Calu3 (cell line): ENCODE measurements around the gene TASOR. TPM values are rescaled to one million over a fixed set of nuclear protein-coding genes. Genes with fewer than 3 reads are reported as not detected.
"Not testable (repeated sequence)": the region's sequence is repeated elsewhere in the genome, so short reads cannot be mapped to it uniquely, and the experiment has no call there.

ENCODE experiments used
- BruUV-seq: library from RNA; stranded (reverse); fragments of 400-500 nt; replicated peaks from 2 replicates; lab custom pipeline; 2021; lab: Mats Ljungman, UMichigan
- CTCF ChIA-PET: fragments of 300-600 bp; sonication (Branson Sonifier 250); formaldehyde crosslinking; loops from one replicate; lab custom pipeline; 2022; ENCODE audit warnings: antibody characterized with exemption; lab: Charles Lee
- DNase-seq: peaks from one replicate; pipeline ENCODE4 v3.0.0; 2022
- H3K27ac Mint-ChIP-seq: one replicate; pipeline ENCODE4 v1.8.0; 2022; ENCODE audit warnings: mixed read lengths; ENCODE audit not compliant: unreplicated experiment
- H3K27me3 Mint-ChIP-seq: one replicate; pipeline ENCODE4 v1.8.0; 2022; ENCODE audit warnings: mixed read lengths; ENCODE audit not compliant: unreplicated experiment
- H3K36me3 Mint-ChIP-seq: one replicate; pipeline ENCODE4 v1.8.0; 2022; ENCODE audit warnings: mild to moderate bottlenecking, moderate library complexity, mixed read lengths; ENCODE audit not compliant: insufficient read depth, unreplicated experiment
- H3K4me1 Mint-ChIP-seq: one replicate; pipeline ENCODE4 v1.8.0; 2022; ENCODE audit warnings: mild to moderate bottlenecking, low read depth, mixed read lengths; ENCODE audit not compliant: unreplicated experiment
- H3K4me3 Mint-ChIP-seq: one replicate; pipeline ENCODE4 v1.8.0; 2022; ENCODE audit warnings: mild to moderate bottlenecking, low read depth, moderate library complexity, mixed read lengths; ENCODE audit not compliant: unreplicated experiment
- H3K9me3 Mint-ChIP-seq: one replicate; pipeline ENCODE4 v1.8.0; 2022; ENCODE audit warnings: low read depth, mixed read lengths; ENCODE audit not compliant: unreplicated experiment
- CTCF ChIP-seq: fragments of 200-600 bp; IDR thresholded peaks from one replicate; pipeline ENCODE4 v1.8.0; 2022; ENCODE audit warnings: antibody characterized with exemption; ENCODE audit not compliant: unreplicated experiment
- intact Hi-C: fragments of 100-400 bp; cut with micrococcal nuclease; formaldehyde crosslinking; loops from one replicate; pipeline ENCODE4 v1.10.0; 2022; ENCODE audit not compliant: unreplicated experiment
- total RNA-seq: library from RNA; stranded (reverse); gene quantifications from 2 replicates; pipeline ENCODE4 v1.2.3, GENCODE V29; 2022

Gene TASOR
- total RNA-seq, 1 experiment from 2014 or later, result 56.4 TPM

GRCh38 chr3:56724676-56725075 is 41.6 kb upstream of the TASOR start:
- BruUV-seq, result no TSS peak
- TF ChIP-seq CTCF, result no peak
- H3K27me3 Mint-ChIP-seq, result no peaks in the 10 kb centered on the region
- no peak overlapping the region for H3K27ac Mint-ChIP-seq
- no peaks in the 10 kb centered on the region for H3K36me3 Mint-ChIP-seq
- DNase-seq, result no peak
- no peak overlapping the region for H3K4me3 Mint-ChIP-seq
- intact Hi-C loops, result no loop called here
- CTCF ChIA-PET, result no interaction called here
- no peaks in the 10 kb centered on the region for H3K4me1 Mint-ChIP-seq
- H3K9me3 Mint-ChIP-seq, result no peaks in the 10 kb centered on the region

- Mint-ChIP-seq H3K4me3 (no peak overlapping the region), H3K4me1 (no peaks in the 10 kb centered on the region), H3K36me3 (no peaks in the 10 kb centered on the region), H3K27me3 (no peaks in the 10 kb centered on the region), H3K27ac (no peak overlapping the region), H3K9me3 (peaks cover 6% of the 10 kb centered on the region)
- BruUV-seq, result no TSS peak
- TF ChIP-seq CTCF, result no peak
- intact Hi-C loops, result no loop called here
- CTCF ChIA-PET, result no interaction called here
- DNase-seq, result no peak
Observed at GRCh38 chr3:56720849-56721248, 37.8 kb upstream of the TASOR start.

- DNase-seq, H3K36me3 Mint-ChIP-seq, H3K4me3 Mint-ChIP-seq, H3K27ac Mint-ChIP-seq, H3K4me1 Mint-ChIP-seq, BruUV-seq, CTCF ChIA-PET, H3K27me3 Mint-ChIP-seq, intact Hi-C loops, H3K9me3 Mint-ChIP-seq: not testable (repeated sequence)
Observed at GRCh38 chr3:56718809-56719208, 35.7 kb upstream of the TASOR start.

- no peak for TF ChIP-seq CTCF
- no TSS peak for BruUV-seq
- Mint-ChIP-seq H3K9me3 (no peaks in the 10 kb centered on the region), H3K27ac (no peak overlapping the region), H3K4me3 (no peak overlapping the region), H3K36me3 (no peaks in the 10 kb centered on the region), H3K4me1 (no peaks in the 10 kb centered on the region), H3K27me3 (no peaks in the 10 kb centered on the region)
- DNase-seq, result no peak
- intact Hi-C loops, result no loop called here
- CTCF ChIA-PET, result no interaction called here
Observed at GRCh38 chr3:56711344-56711743, 28.3 kb upstream of the TASOR start.

GRCh38 chr3:56707412-56707811 is 24.3 kb upstream of the TASOR start:
- BruUV-seq, H3K36me3 Mint-ChIP-seq, H3K27me3 Mint-ChIP-seq, H3K27ac Mint-ChIP-seq, DNase-seq, H3K9me3 Mint-ChIP-seq, H3K4me3 Mint-ChIP-seq, H3K4me1 Mint-ChIP-seq: not testable (repeated sequence)
- intact Hi-C loops, result loop anchor here (1.0 to 10.0 kb wide), 2 partner anchors 92 to 357 kb away; partner anchors contain the start of gene SPATA12
- CTCF ChIA-PET, result interaction anchor here (0.6 to 0.7 kb wide), 4 partner anchors 93 to 616 kb away, joined by 3 to 6 read pairs (median 4); no protein-coding TSS in a partner anchor
